Liver (tissue), 9 donors: ENCODE results near the gene CDH13. TPM values are rescaled to one million over a fixed set of nuclear protein-coding genes. Genes with fewer than 3 reads are reported as not detected.

Source experiments
- DNase-seq: peaks from one replicate; pipeline ENCODE4 v3.0.0-alpha.2; 2017; ENCODE audit warnings: low spot score
- H3K27ac ChIP-seq, 2 donors: one replicate each; pipeline ENCODE4 v1.7.0; 2013; ENCODE audit warnings: inconsistent platforms in 2 of 2, low read length in 2 of 2, control low read depth in 1 of 2, low read depth in 1 of 2, mild to moderate bottlenecking in 1 of 2
- H3K27me3 ChIP-seq, 4 donors: one replicate each; pipeline versions ENCODE4 v1.6.1 to v1.7.0; 2013; ENCODE audit warnings: low read length in 3 of 4, inconsistent platforms in 1 of 4, mild to moderate bottlenecking in 1 of 4, moderate library complexity in 1 of 4; ENCODE audit not compliant: control insufficient read depth in 4 of 4, insufficient read depth in 4 of 4
- H3K36me3 ChIP-seq, 4 donors: one replicate each; pipeline versions ENCODE4 v1.6.1 to v1.7.0; 2013; ENCODE audit warnings: low read length in 3 of 4, mild to moderate bottlenecking in 3 of 4, low read depth in 1 of 4, moderate library complexity in 1 of 4; ENCODE audit not compliant: control insufficient read depth in 4 of 4, insufficient read depth in 3 of 4
- H3K4me1 ChIP-seq, 4 donors: one replicate each; pipeline versions ENCODE4 v1.6.1 to v1.7.0; 2013; ENCODE audit warnings: low read length in 3 of 4, mild to moderate bottlenecking in 3 of 4, moderate library complexity in 1 of 4; ENCODE audit not compliant: control insufficient read depth in 4 of 4, insufficient read depth in 4 of 4
- H3K4me3 ChIP-seq, 3 donors: one replicate each; pipeline versions ENCODE4 v1.6.1 to v1.7.0; 2013; ENCODE audit warnings: low read length in 3 of 3, control low read depth in 1 of 3, low read depth in 1 of 3, mild to moderate bottlenecking in 1 of 3
- H3K9ac ChIP-seq, 2 donors: one replicate each; pipeline ENCODE4 v1.7.0; 2013; ENCODE audit warnings: low read length in 2 of 2, mild to moderate bottlenecking in 2 of 2, moderate library complexity in 2 of 2, control low read depth in 1 of 2, low read depth in 1 of 2
- H3K9me3 ChIP-seq, 4 donors: one replicate each; pipeline versions ENCODE4 v1.6.1 to v1.7.0; 2013; ENCODE audit warnings: low read length in 3 of 4; ENCODE audit not compliant: control insufficient read depth in 4 of 4
- ATF3 ChIP-seq: IDR thresholded peaks from 2 replicates; pipeline ENCODE4 v1.6.1; 2016; ENCODE audit warnings: antibody characterized with exemption
- EGR1 ChIP-seq, 2 donors: IDR thresholded peaks; 2 replicates each; pipeline ENCODE4 v1.6.1; 2016 to 2018; ENCODE audit warnings: antibody characterized with exemption in 2 of 2, low read depth in 2 of 2
- FOXA1 ChIP-seq: IDR thresholded peaks from 2 replicates; pipeline ENCODE4 v1.6.1; 2016; ENCODE audit warnings: antibody characterized with exemption
- FOXA2 ChIP-seq: IDR thresholded peaks from 2 replicates; pipeline ENCODE4 v1.6.1; 2016; ENCODE audit warnings: antibody characterized with exemption
- GABPA ChIP-seq, 2 donors: IDR thresholded peaks in 1 of 2; conservative IDR thresholded peaks in 1 of 2; 2 replicates each; pipeline ENCODE4 v1.6.1; 2016; ENCODE audit warnings: antibody characterized with exemption in 2 of 2, mild to moderate bottlenecking in 1 of 2, moderate library complexity in 1 of 2
- HNF4A ChIP-seq, 2 donors: conservative IDR thresholded peaks; 2 replicates each; pipeline ENCODE4 v1.6.1; 2016; ENCODE audit warnings: antibody characterized with exemption in 2 of 2, mild to moderate bottlenecking in 2 of 2
- HNF4G ChIP-seq: IDR thresholded peaks from 2 replicates; pipeline ENCODE4 v1.6.1; 2016; ENCODE audit warnings: antibody characterized with exemption
- JUND ChIP-seq, 2 donors: IDR thresholded peaks; 2 replicates each; pipeline ENCODE4 v1.6.1; 2016; ENCODE audit warnings: antibody characterized with exemption in 2 of 2
- NR2F2 ChIP-seq: IDR thresholded peaks from 2 replicates; pipeline ENCODE4 v1.6.1; 2016; ENCODE audit warnings: antibody characterized with exemption
- RAD21 ChIP-seq, 2 donors: IDR thresholded peaks; 2 replicates each; pipeline ENCODE4 v1.6.1; 2016; ENCODE audit warnings: antibody characterized with exemption in 2 of 2, mild to moderate bottlenecking in 2 of 2
- RXRA ChIP-seq, 2 donors: IDR thresholded peaks; 2 replicates each; pipeline ENCODE4 v1.6.1; 2017 to 2018; ENCODE audit warnings: antibody characterized with exemption in 2 of 2, mild to moderate bottlenecking in 1 of 2
- SP1 ChIP-seq: IDR thresholded peaks from 2 replicates; pipeline ENCODE4 v1.6.1; 2018; ENCODE audit warnings: antibody characterized with exemption, mild to moderate bottlenecking
- TAF1 ChIP-seq: conservative IDR thresholded peaks from 2 replicates; pipeline ENCODE4 v1.6.1; 2016; ENCODE audit warnings: antibody characterized with exemption, mild to moderate bottlenecking
- YY1 ChIP-seq: IDR thresholded peaks from 2 replicates; pipeline ENCODE4 v1.6.1; 2016; ENCODE audit warnings: antibody characterized with exemption, mild to moderate bottlenecking
- ZBTB33 ChIP-seq: IDR thresholded peaks from 2 replicates; pipeline ENCODE4 v1.6.1; 2016; ENCODE audit warnings: antibody characterized with exemption
- WGBS: extraction: QIAGEN DNeasy Blood & Tissue Kit; methylation state at CpG from one replicate; pipeline ENCODE4 v1.1.7; 2013; 5-methylcytosine and 5-hydroxymethylcytosine counted together
- polyA plus RNA-seq, 2 donors: library from polyadenylated mRNA; stranded (reverse) in 1 of 2; unstranded in 1 of 2; fragments of 200-250 nt in 1 of 2; fragments of >200 nt in 1 of 2; fragmentation: Nextera tagmentation in 1 of 2; extraction: Ambion mirVana in 1 of 2; gene quantifications; one replicate each; pipeline versions ENCODE4 v1.2.1 to v1.2.3, GENCODE V29; 2013 to 2015
- total RNA-seq, 2 donors: library from RNA; depleted of rRNA; stranded (reverse); fragments of >200 nt; gene quantifications; one replicate each; pipeline ENCODE4 v1.2.3, GENCODE V29; 2014
- TF ChIP-seq, protein P1 (sequence below): fragments of 150-350 bp; IDR thresholded peaks from 2 replicates; pipeline ENCODE4 v1.5.1; 2017; ENCODE audit warnings: improper control_type of control experiment, low read depth, low read length; ENCODE audit not compliant: missing input control
- TF ChIP-seq, protein P2 (sequence below): IDR thresholded peaks from 2 replicates; pipeline ENCODE4 v1.6.1; 2016; ENCODE audit warnings: antibody characterized with exemption, mild to moderate bottlenecking
- TF ChIP-seq, protein P3 (sequence below): IDR thresholded peaks from 2 replicates; pipeline ENCODE4 v1.6.1; 2016; ENCODE audit warnings: antibody characterized with exemption
- donor health status: healthy.
- donor health status: healthy.
- donor health status: healthy.
- donor health status: healthy.
- donor health status: healthy.

The CDH13 gene
- total and polyA plus RNA-seq, 4 donors, result 0.21 to 1.5 (median 0.58) TPM

DNA sequence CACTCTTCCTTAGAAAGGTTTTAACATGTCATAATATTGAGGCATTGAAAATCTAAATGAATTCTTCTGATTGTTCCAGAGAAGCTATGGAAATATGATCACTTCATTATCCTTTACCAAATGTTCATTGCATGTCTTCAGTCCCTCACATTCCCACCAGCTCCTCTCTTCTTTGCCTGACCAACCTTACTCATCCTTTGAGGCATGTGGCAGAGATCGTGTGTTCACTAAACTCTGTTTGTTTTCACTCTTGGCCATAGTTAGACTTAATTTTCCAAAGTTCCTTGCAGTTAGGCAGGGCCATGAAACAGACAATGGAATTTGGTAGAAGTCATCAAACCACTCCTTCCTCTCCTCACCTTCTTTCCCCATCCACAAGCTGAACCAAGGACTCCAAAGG, 914.5 kb downstream of the CDH13 start:
- Histone ChIP-seq H3K27ac (no peak overlapping the region), H3K36me3 (no peaks in the 10 kb centered on the region), H3K9me3 (no peaks in the 10 kb centered on the region), H3K9ac (no peak overlapping the region), H3K4me1 (no peaks in the 10 kb centered on the region), H3K27me3 (peaks cover 0 to 3% (median 0%) of the 10 kb centered on the region in 4 donors), H3K4me3 (no peak overlapping the region)
- DNase-seq, result no peak
- TF ChIP-seq SP1, result no peak
- TF ChIP-seq HNF4A (conservative IDR thresholded peaks at IDR 0.05), result no peak
- TF ChIP-seq FOXA2, result no peak
- TF ChIP-seq JUND (IDR thresholded peaks at IDR 0.05), result no peak
- TF ChIP-seq, protein P1, sequence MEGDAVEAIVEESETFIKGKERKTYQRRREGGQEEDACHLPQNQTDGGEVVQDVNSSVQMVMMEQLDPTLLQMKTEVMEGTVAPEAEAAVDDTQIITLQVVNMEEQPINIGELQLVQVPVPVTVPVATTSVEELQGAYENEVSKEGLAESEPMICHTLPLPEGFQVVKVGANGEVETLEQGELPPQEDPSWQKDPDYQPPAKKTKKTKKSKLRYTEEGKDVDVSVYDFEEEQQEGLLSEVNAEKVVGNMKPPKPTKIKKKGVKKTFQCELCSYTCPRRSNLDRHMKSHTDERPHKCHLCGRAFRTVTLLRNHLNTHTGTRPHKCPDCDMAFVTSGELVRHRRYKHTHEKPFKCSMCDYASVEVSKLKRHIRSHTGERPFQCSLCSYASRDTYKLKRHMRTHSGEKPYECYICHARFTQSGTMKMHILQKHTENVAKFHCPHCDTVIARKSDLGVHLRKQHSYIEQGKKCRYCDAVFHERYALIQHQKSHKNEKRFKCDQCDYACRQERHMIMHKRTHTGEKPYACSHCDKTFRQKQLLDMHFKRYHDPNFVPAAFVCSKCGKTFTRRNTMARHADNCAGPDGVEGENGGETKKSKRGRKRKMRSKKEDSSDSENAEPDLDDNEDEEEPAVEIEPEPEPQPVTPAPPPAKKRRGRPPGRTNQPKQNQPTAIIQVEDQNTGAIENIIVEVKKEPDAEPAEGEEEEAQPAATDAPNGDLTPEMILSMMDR, result no peak
- no peak for TF ChIP-seq NR2F2
- TF ChIP-seq HNF4G, result no peak
- TF ChIP-seq RAD21 (IDR thresholded peaks at IDR 0.05), result no peak
- TF ChIP-seq EGR1 (IDR thresholded peaks at IDR 0.05; ENCODE audit: low read depth in 2 of 2), result no peak
- TF ChIP-seq, protein P2, sequence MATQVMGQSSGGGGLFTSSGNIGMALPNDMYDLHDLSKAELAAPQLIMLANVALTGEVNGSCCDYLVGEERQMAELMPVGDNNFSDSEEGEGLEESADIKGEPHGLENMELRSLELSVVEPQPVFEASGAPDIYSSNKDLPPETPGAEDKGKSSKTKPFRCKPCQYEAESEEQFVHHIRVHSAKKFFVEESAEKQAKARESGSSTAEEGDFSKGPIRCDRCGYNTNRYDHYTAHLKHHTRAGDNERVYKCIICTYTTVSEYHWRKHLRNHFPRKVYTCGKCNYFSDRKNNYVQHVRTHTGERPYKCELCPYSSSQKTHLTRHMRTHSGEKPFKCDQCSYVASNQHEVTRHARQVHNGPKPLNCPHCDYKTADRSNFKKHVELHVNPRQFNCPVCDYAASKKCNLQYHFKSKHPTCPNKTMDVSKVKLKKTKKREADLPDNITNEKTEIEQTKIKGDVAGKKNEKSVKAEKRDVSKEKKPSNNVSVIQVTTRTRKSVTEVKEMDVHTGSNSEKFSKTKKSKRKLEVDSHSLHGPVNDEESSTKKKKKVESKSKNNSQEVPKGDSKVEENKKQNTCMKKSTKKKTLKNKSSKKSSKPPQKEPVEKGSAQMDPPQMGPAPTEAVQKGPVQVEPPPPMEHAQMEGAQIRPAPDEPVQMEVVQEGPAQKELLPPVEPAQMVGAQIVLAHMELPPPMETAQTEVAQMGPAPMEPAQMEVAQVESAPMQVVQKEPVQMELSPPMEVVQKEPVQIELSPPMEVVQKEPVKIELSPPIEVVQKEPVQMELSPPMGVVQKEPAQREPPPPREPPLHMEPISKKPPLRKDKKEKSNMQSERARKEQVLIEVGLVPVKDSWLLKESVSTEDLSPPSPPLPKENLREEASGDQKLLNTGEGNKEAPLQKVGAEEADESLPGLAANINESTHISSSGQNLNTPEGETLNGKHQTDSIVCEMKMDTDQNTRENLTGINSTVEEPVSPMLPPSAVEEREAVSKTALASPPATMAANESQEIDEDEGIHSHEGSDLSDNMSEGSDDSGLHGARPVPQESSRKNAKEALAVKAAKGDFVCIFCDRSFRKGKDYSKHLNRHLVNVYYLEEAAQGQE, result no peak
- TF ChIP-seq GABPA (IDR thresholded peaks at IDR 0.05 in 1 of 2, conservative IDR thresholded peaks at IDR 0.05 in 1 of 2), result no peak
- TF ChIP-seq FOXA1, result no peak
- no peak for TF ChIP-seq RXRA (IDR thresholded peaks at IDR 0.05)
- no peak for TF ChIP-seq ZBTB33
- 50% methylated on average over 1 of the region's 1 CpG for WGBS

- 72% methylated on average over 5 of the region's 5 CpGs for WGBS
- TF ChIP-seq, protein P3, sequence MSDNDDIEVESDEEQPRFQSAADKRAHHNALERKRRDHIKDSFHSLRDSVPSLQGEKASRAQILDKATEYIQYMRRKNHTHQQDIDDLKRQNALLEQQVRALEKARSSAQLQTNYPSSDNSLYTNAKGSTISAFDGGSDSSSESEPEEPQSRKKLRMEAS, result no peak
- TF ChIP-seq FOXA1 (no peak), FOXA2 (no peak), HNF4G (no peak), SP1 (no peak), YY1 (no peak), NR2F2 (no peak), RXRA (IDR thresholded peaks at IDR 0.05) (no peak), ATF3 (no peak), ZBTB33 (no peak), EGR1 (IDR thresholded peaks at IDR 0.05; ENCODE audit: low read depth in 2 of 2) (no peak), HNF4A (conservative IDR thresholded peaks at IDR 0.05) (no peak), TAF1 (no peak)
- TF ChIP-seq, protein P2, result no peak
Measured at GRCh38 chr16:83542491-83542890, 915.7 kb downstream of the CDH13 start.

More at GRCh38 chr16:83542491-83542890, 915.7 kb downstream of the CDH13 start:
- no peak for DNase-seq
- H3K4me3 ChIP-seq, result no peak overlapping the region
- peaks cover 0 to 3% (median 0%) of the 10 kb centered on the region in 4 donors for H3K27me3 ChIP-seq
- no peaks in the 10 kb centered on the region for H3K9me3 ChIP-seq
- no peak overlapping the region for H3K27ac ChIP-seq
- no peaks in the 10 kb centered on the region for H3K36me3 ChIP-seq
- no peak overlapping the region for H3K9ac ChIP-seq
- H3K4me1 ChIP-seq, result no peaks in the 10 kb centered on the region
